Raji (cell line): ENCODE measurements around the gene ATG9A.
A peak's percentile ranks its signal among the peaks of the same experiment; 100 is the strongest.

Experiments
- POLR2A ChIP-seq: IDR thresholded peaks from 2 replicates; pipeline ENCODE4 v1.6.1; 2011; ENCODE audit warnings: low read depth, low read length, control low read depth; ENCODE audit not compliant: insufficient read depth

Gene ATG9A

GRCh38 chr2:219245148-219245898, 15.9 kb upstream of the ATG9A start, which contains the start of the genes GLB1L and STK16:
GLB1L (minus strand) TSS chr2:219245444; CDS start chr2:219243573, 1,871 bp downstream.
STK16 (plus strand) TSS chr2:219245479; CDS start chr2:219246000, 521 bp downstream.
- TF ChIP-seq POLR2A, result peak; percentile 83

GRCh38 chr2:219244789-219245147, 15.3 kb upstream of the ATG9A start:
- no peak for TF ChIP-seq POLR2A

DNA sequence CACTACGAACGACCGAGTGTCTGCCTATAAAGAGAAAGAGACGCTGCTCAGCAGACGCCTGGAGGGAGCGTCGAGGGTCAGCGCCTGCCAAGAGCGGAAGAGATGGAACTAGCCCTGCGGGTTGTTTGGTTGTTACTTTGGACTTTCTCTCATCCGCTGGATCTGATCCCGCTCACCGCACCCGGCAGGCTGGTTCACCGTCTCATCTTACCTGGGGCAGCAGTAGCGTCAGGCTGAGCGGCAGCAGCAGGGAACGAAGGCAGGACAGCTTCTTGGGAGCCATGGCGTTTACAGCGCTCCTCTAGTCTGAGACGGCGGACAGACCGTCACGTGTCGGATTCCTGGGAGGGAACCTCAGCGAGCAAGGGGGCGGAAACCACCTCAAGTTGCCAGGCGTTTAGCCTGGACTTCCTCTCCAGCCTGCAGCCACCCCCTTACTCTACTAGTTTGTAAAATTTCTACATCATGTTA, 13.9 kb upstream of the ATG9A start:
- TF ChIP-seq POLR2A, result no peak

GRCh38 chr2:219234331-219234730, 4.9 kb upstream of the ATG9A start:
- TF ChIP-seq POLR2A, result no peak

- TF ChIP-seq POLR2A, result no peak
Measured at GRCh38 chr2:219230059-219230540, 664 bp upstream of the ATG9A start.

DNA sequence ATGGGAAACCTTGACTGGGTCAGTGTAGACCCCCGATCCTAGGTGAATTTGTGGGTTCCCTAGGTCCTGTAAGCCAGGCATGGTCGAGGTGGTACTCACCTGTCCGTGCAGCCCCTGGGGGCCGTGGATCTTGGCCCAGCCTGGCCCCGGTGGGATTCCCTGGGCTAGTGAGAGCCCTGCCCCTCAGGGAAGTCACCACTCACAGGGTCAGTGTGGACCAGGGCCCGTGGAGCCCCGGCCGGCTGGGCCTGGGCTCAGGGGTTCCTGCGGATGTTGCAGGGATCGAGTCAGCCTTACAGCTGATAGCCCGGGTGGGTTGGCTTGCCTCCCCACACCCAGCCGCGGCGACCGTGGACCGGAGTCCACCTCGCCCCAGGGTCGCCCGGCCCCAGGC, 528 bp downstream of the ATG9A start:
- TF ChIP-seq POLR2A, result no peak

GRCh38 chr2:219228041-219228910, 1.2 kb downstream of the ATG9A start:
- no peak for TF ChIP-seq POLR2A

DNA sequence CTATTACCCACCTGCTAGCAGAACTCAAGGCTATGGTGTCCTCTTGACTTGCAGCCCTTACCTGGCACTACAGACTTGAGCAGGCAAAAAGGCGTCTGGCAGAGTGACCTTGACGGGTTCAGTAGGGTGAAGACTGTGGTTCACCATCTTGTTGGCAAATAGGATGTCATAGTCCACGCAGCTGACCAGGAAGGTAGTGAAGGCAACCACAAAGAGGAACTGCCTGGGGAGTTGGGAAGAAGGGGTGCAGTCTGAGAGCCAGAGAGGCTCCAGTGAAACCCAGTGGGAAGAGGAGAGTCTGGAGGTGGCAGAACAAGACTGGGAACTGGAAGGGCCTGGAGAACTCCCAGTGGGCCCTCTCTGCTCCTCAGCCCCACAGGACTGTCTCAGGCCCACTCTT, 4.1 kb downstream of the ATG9A start:
- TF ChIP-seq POLR2A, result no peak

DNA sequence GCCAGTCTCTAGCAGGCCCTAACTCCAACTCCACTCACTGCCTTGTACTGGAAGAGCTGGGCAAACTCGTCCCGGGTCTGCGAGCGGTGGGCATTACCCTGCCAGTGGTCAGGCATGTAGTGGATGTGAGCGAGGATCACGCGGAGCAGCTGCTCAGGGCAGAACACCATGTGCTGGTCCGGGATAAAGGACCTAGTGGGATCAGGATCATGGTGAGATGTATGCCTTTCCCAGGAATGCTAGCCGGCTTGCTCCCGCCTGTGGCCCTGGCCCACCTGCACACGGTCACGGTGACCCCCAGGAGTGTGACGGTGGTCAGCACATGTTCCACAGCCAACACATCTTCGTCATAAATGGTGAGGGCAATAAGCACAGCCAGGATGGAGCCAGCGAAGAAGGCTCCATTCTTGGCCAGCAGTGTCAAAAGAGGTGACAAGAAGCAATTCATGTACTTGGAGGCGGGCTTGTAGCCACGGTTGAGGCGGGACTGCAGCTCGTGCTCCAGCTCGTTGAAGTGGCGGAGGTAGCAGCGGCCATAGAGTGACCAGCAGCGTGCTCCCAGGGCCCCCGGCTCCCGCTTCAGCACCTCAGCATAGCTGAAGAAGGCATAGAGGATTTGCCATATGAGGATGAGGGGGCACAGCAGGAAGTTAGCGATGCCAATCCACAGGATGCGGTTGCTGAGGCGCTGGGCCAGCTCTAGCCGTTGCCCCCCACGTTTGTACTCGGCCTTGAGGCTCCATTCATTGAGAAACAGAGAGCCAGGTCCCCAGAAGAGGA, 5.4 kb downstream of the ATG9A start:
- no peak for TF ChIP-seq POLR2A

DNA sequence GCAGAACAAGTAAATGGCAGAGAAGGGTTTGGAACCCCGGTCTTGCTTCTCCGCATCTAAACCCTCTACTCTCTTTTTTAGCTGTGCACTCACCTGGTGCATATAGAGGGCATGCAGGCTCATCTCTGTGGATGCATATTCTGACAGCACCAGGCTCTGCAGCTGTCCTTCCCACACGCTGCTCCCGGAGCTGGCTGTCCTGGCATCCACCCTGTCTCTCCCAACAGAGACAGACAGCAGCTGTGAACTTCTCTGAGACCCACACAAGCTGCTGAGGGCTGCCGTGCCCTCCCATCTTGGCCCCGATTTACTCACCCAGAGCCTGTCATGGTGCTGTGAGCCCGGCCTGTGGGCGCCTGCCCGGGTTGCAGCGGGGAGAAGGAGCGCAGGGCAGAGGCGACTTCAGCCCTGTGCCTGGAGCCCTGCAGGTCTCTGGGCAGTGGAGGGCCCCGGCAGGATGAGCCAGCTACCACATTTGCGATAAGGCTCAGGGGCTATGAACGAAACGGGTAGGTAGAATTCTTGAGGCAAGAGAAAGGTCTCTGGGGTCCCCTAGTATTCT, 7.4 kb downstream of the ATG9A start:
- no peak for TF ChIP-seq POLR2A

DNA sequence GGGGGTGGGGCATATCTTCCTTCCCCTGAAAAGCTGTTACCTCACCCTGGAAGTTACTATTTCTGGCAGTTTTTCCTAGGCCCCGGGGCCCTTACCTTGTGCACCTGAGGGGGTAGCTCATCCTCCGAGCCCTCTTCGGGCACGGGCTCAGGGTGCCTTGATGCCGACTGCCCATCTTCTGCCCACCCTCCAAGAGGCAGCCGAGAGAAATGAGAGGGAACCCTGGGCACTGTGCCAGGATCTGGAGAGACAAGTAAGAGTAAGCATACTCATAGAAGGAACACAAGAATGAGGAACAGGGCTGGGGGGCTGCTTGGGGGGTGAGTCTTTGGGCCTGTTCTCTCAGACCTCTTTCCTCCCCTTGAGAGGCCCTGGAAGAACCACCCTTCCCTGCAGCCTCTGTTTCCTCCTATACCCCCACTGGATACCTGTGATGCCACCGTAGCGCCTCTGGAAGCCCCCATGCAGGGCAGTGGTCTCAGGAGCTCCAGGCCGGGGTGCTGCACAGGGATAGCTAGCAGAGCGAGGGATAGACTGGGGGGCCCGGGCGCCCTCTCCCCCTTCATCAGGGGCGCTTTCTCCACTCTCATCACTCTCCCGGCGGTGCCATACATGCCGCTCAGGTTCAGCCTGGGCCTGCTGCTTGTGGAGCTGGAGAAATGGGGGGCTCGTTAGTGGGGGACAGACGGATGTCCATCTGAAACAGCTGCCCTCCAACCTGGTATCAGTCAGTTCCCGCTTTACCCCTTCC, 8.6 kb downstream of the ATG9A start:
- TF ChIP-seq POLR2A, result no peak

DNA sequence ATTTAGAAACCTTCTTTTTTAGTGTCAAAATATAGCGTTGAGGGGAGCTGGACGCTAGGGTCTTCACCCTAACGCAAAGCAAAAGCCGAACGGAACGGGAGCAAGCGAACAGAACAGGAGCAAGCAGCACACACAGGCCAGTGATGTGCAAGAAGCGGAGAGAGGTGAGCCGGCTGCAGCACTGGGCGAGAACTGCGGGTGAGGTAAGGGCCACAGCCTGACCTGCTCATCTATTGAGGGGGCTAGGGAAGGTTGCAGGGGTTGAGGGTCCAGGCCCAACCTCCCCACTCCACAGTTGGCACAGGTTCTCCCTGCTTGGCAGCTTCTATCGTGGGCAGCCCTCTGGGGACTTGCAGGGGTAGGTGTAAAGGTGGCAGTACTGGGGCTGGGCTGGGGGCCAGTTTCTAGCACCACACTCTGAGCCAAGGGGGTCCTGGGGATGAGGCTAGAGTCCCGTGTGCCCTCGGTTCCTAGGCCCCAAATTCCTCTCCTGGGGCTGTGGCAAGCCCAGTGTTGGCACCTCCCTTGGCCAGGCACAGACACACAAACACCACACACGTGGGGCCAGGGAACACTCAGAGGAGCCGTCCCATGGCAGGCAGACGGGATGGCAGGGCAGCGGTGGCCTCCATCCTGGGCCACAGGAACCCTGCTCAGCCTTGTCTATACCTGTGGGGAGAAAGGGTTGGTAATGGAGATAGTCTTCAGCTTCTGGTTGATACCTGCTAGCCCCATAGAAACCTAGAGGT, 9.5 kb downstream of the ATG9A start:
- TF ChIP-seq POLR2A, result no peak
